GM12875 (cell line): ENCODE results near the gene ZNF14.

Source experiments
- H3K4me3 ChIP-seq: one replicate; pipeline ENCODE4 v1.5.1; 2011; ENCODE audit warnings: low read depth, low read length, control low read depth
- CTCF ChIP-seq: IDR thresholded peaks from 2 replicates; pipeline ENCODE4 v1.5.1; 2011; ENCODE audit warnings: low read depth, mild to moderate bottlenecking, control low read depth, inconsistent platforms, low read length, moderate library complexity, borderline replicate concordance; ENCODE audit not compliant: insufficient read depth

Gene ZNF14

GRCh38 chr19:19743176-19743575, 10.3 kb upstream of the ZNF14 start:
- TF ChIP-seq CTCF = no peak
- H3K4me3 ChIP-seq = no peak overlapping the region

- TF ChIP-seq CTCF = no peak
- no peak overlapping the region for H3K4me3 ChIP-seq
Observed at GRCh38 chr19:19742773-19743172, 9.9 kb upstream of the ZNF14 start.

- TF ChIP-seq CTCF = no peak
- no peak overlapping the region for H3K4me3 ChIP-seq
Observed at GRCh38 chr19:19741184-19741583, 8.3 kb upstream of the ZNF14 start.

- TF ChIP-seq CTCF = no peak
Observed at GRCh38 chr19:19740755-19741154, 7.8 kb upstream of the ZNF14 start.

GRCh38 chr19:19738564-19738963, 5.7 kb upstream of the ZNF14 start:
- TF ChIP-seq CTCF = no peak
- H3K4me3 ChIP-seq = no peak overlapping the region

More at GRCh38 chr19:19740755-19741154, 7.8 kb upstream of the ZNF14 start:
- no peak overlapping the region for H3K4me3 ChIP-seq

- TF ChIP-seq CTCF = no peak
- no peak overlapping the region for H3K4me3 ChIP-seq
Observed at GRCh38 chr19:19737559-19738332, 4.8 kb upstream of the ZNF14 start.

- no peak overlapping the region for H3K4me3 ChIP-seq
- TF ChIP-seq CTCF = no peak
Observed at GRCh38 chr19:19721896-19722295, 11.0 kb downstream of the ZNF14 start.
